Fibroblast of lung (primary cell): ENCODE measurements around the gene MGAT1.
"Not testable (repeated sequence)": the region's sequence is repeated elsewhere in the genome, so short reads cannot be mapped to it uniquely, and the experiment has no call there.

Experiments
- CTCF ChIP-seq, 2 donors: IDR thresholded peaks in 1 of 2; conservative IDR thresholded peaks in 1 of 2; 1 replicate in 1 of 2; 2 replicates in 1 of 2; pipeline ENCODE4 v1.5.1; 2011 to 2012; ENCODE audit warnings: low read length in 2 of 2, control low read depth in 1 of 2, inconsistent platforms in 1 of 2, low read depth in 1 of 2, mild to moderate bottlenecking in 1 of 2
- EZH2 ChIP-seq: IDR thresholded peaks from 2 replicates; pipeline ENCODE4 v1.5.1; 2012; ENCODE audit warnings: low read length, control low read depth, mild to moderate bottlenecking; ENCODE audit errors: missing control alignments

GRCh38 chr5:180781900-180782326 lies 20.7 kb downstream of the MGAT1 start:
- TF ChIP-seq CTCF (conservative IDR thresholded peaks at IDR 0.05 in 1 of 2, IDR thresholded peaks at IDR 0.05 in 1 of 2; ENCODE audit: low read depth in 1 of 2, low read length in 2 of 2); EZH2: not testable (repeated sequence)
